ENCODE results near the gene GAP43.

The GAP43 gene

GRCh38 chr3:115663414-115663813 lies 40.1 kb downstream of the GAP43 start:
- no peak for DNase-seq

GRCh38 chr3:115666081-115666480 lies 42.8 kb downstream of the GAP43 start:
- no peak for DNase-seq

GRCh38 chr3:115666920-115667737 lies 43.8 kb downstream of the GAP43 start:
- no peak for DNase-seq

GRCh38 chr3:115667738-115668065 lies 44.4 kb downstream of the GAP43 start:
- no peak for DNase-seq

GRCh38 chr3:115670911-115671310 lies 47.6 kb downstream of the GAP43 start:
- no peak for DNase-seq

GRCh38 chr3:115671761-115672455 lies 48.6 kb downstream of the GAP43 start:
- DNase-seq = no peak

GRCh38 chr3:115673881-115674280 lies 50.6 kb downstream of the GAP43 start:
- DNase-seq = no peak

GRCh38 chr3:115676336-115676735 lies 53.0 kb downstream of the GAP43 start:
- DNase-seq = no peak

GRCh38 chr3:115680803-115681345 lies 57.6 kb downstream of the GAP43 start:
- no peak for DNase-seq

GRCh38 chr3:115681736-115682135 lies 58.4 kb downstream of the GAP43 start:
- DNase-seq = no peak

- DNase-seq = no peak
Measured at GRCh38 chr3:115683305-115683704, 60.0 kb downstream of the GAP43 start.

- DNase-seq = no peak
Measured at GRCh38 chr3:115683773-115684172, 60.5 kb downstream of the GAP43 start.

- DNase-seq = no peak
Measured at GRCh38 chr3:115685097-115685496, 61.8 kb downstream of the GAP43 start.

- no peak for DNase-seq
Measured at GRCh38 chr3:115687721-115688120, 64.4 kb downstream of the GAP43 start.

GRCh38 chr3:115688418-115688817 lies 65.1 kb downstream of the GAP43 start:
- DNase-seq = peak; percentile 57

- no peak for DNase-seq
Measured at GRCh38 chr3:115689928-115690327, 66.6 kb downstream of the GAP43 start.

GRCh38 chr3:115691964-115692363 lies 68.7 kb downstream of the GAP43 start:
- no peak for DNase-seq

- peak; percentile 58 for DNase-seq
Measured at GRCh38 chr3:115692887-115693524, 69.7 kb downstream of the GAP43 start.

GRCh38 chr3:115693868-115694267 lies 70.6 kb downstream of the GAP43 start:
- DNase-seq = peak; percentile 57

GRCh38 chr3:115695090-115695489 lies 71.8 kb downstream of the GAP43 start:
- DNase-seq = no peak

- no peak for DNase-seq
Measured at GRCh38 chr3:115697263-115698053, 74.1 kb downstream of the GAP43 start.

- DNase-seq = no peak
Measured at GRCh38 chr3:115698851-115699591, 75.7 kb downstream of the GAP43 start.
